G401 (cell line): Measurements from ENCODE around the gene TRPC6. TPM values are rescaled to one million over a fixed set of nuclear protein-coding genes. Genes with fewer than 3 reads are reported as not detected.
A peak's percentile ranks its signal among the peaks of the same experiment; 100 is the strongest.

Experiments
- DNase-seq: peaks from one replicate; pipeline ENCODE4 v3.0.0-alpha.2; 2015; ENCODE audit warnings: low spot score
- in situ Hi-C: cut with HindIII; loops from 2 replicates; pipeline ENCODE4 v1.10.0; 2016; ENCODE audit warnings: low sequenced_read_pairs, mixed read lengths
- total RNA-seq: library from RNA; depleted of rRNA; stranded (reverse); fragments of >200 nt; shearing (Covaris generic); gene quantifications from 2 replicates; pipeline ENCODE4 v1.2.3, GENCODE V29; 2014

The TRPC6 gene
- total RNA-seq, 1 experiment from 2014 or later = 0.07 TPM

- in situ Hi-C loops = no loop called here
- no peak for DNase-seq
Measured at GRCh38 chr11:101434026-101434643, 149.7 kb downstream of the TRPC6 start.

- no peak for DNase-seq
- in situ Hi-C loops = no loop called here
Measured at GRCh38 chr11:101433151-101433550, 150.7 kb downstream of the TRPC6 start.

- peak; percentile 10 for DNase-seq
Measured at GRCh38 chr11:101429703-101430540, 153.9 kb downstream of the TRPC6 start.

GRCh38 chr11:101428918-101429317 lies 154.9 kb downstream of the TRPC6 start:
- DNase-seq = no peak
- in situ Hi-C loops = no loop called here

More at GRCh38 chr11:101429703-101430540, 153.9 kb downstream of the TRPC6 start:
- in situ Hi-C loops = no loop called here

GRCh38 chr11:101407324-101407723 lies 176.5 kb downstream of the TRPC6 start:
- in situ Hi-C loops = no loop called here
- no peak for DNase-seq
